Testis (tissue), 2 donors: ENCODE measurements around the gene DYRK3.

Experiments
- CTCF ChIP-seq, 3 experiments: fragments of 450-650 bp in 2 of 3; fragments of 200-600 bp in 1 of 3; sonication (generic) in 1 of 3; IDR thresholded peaks; one replicate each; pipeline ENCODE4 v1.5.1; 2016 to 2019; ENCODE audit warnings: antibody characterized with exemption in 3 of 3, mild to moderate bottlenecking in 2 of 3, moderate library complexity in 1 of 3
- POLR2A ChIP-seq: fragments of 450-650 bp; IDR thresholded peaks from one replicate; pipeline ENCODE4 v1.6.1; 2017; ENCODE audit warnings: antibody characterized with exemption, mild to moderate bottlenecking, moderate library complexity

DNA sequence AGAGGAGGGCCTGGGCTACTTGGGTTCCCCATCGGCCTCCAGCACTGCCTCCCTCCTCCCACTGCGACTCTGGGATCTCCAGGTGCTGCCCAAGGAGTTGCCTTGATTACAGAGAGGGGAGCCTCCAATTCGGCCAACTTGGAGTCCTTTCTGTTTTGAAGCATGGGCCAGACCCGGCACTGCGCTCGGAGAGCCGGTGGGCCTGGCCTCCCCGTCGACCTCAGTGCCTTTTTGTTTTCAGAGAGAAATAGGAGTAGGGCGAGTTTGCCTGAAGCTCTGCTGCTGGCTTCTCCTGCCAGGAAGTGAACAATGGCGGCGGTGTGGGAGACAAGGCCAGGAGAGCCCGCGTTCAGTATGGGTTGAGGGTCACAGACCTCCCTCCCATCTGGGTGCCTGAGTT lies 47.4 kb upstream of the DYRK3 start:
- TF ChIP-seq CTCF (IDR thresholded peaks at IDR 0.05) (no peak), POLR2A (no peak)
